ENCODE measurements around the gene WDR55.
"Not testable (repeated sequence)": the region's sequence is repeated elsewhere in the genome, so short reads cannot be mapped to it uniquely, and the experiment has no call there.

DNA sequence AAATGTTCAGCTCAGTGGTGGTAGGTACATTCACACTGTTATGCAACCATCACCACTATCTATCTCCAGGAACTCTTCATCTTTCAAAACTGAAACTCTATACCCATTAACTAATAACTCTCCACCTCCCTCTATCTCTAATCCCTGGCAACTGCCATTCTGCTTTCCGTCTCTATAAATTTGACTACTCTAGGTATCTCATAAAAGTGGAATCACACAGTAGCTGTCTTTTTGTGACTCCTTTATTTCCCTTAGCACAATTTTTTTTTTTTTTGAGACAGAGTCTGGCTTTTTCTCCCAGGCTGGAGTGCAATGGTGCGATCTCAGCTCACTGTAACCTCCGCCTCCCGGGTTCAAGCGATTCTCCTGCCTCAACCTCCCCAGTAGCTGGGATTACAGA lies 56.7 kb downstream of the WDR55 start:
- TF ChIP-seq, protein P1, sequence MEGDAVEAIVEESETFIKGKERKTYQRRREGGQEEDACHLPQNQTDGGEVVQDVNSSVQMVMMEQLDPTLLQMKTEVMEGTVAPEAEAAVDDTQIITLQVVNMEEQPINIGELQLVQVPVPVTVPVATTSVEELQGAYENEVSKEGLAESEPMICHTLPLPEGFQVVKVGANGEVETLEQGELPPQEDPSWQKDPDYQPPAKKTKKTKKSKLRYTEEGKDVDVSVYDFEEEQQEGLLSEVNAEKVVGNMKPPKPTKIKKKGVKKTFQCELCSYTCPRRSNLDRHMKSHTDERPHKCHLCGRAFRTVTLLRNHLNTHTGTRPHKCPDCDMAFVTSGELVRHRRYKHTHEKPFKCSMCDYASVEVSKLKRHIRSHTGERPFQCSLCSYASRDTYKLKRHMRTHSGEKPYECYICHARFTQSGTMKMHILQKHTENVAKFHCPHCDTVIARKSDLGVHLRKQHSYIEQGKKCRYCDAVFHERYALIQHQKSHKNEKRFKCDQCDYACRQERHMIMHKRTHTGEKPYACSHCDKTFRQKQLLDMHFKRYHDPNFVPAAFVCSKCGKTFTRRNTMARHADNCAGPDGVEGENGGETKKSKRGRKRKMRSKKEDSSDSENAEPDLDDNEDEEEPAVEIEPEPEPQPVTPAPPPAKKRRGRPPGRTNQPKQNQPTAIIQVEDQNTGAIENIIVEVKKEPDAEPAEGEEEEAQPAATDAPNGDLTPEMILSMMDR (IDR thresholded peaks at IDR 0.05) = not testable (repeated sequence)
- not testable (repeated sequence) for TF ChIP-seq POLR2A (IDR thresholded peaks at IDR 0.05)
